Lung (tissue), 12 donors: ENCODE measurements around the gene DISC1. TPM values are rescaled to one million over a fixed set of nuclear protein-coding genes. Genes with fewer than 3 reads are reported as not detected.

Source experiments
- ATAC-seq: fragments of 200-7000 bp; cut with Tn5 transposase; one replicate; pipeline ENCODE4 v1.9.1; 2020; ENCODE audit warnings: moderate number of reproducible peaks; ENCODE audit not compliant: insufficient read depth, low FRiP score
- DNase-seq, 3 donors: peaks; one replicate each; pipeline ENCODE4 v3.0.0-alpha.2; 2013 to 2017
- H3K27ac ChIP-seq, 2 donors: one replicate each; pipeline ENCODE4 v1.5.1; 2013; ENCODE audit warnings: mild to moderate bottlenecking in 2 of 2, moderate library complexity in 2 of 2, control low read depth in 1 of 2, inconsistent platforms in 1 of 2, low read depth in 1 of 2, low read length in 1 of 2
- H3K27me3 ChIP-seq, 3 donors: one replicate each; pipeline ENCODE4 v1.5.1; 2013; ENCODE audit warnings: low read length in 2 of 3; ENCODE audit not compliant: control insufficient read depth in 3 of 3, insufficient read depth in 3 of 3
- H3K36me3 ChIP-seq, 4 donors: one replicate each; pipeline ENCODE4 v1.5.1; 2013; ENCODE audit warnings: low read length in 4 of 4, mild to moderate bottlenecking in 1 of 4, moderate library complexity in 1 of 4; ENCODE audit not compliant: control insufficient read depth in 4 of 4, insufficient read depth in 4 of 4
- H3K4me1 ChIP-seq, 5 donors: one replicate each; pipeline ENCODE4 v1.5.1; 2013; ENCODE audit warnings: low read length in 5 of 5, mild to moderate bottlenecking in 2 of 5, moderate library complexity in 1 of 5; ENCODE audit not compliant: control insufficient read depth in 5 of 5, insufficient read depth in 5 of 5
- H3K4me3 ChIP-seq: one replicate; pipeline ENCODE4 v1.5.1; 2013; ENCODE audit warnings: mild to moderate bottlenecking, control low read depth, moderate library complexity
- H3K9ac ChIP-seq, 2 donors: one replicate each; pipeline ENCODE4 v1.5.1; 2013; ENCODE audit warnings: low read length in 2 of 2, control low read depth in 1 of 2; ENCODE audit not compliant: insufficient read depth in 1 of 2
- H3K9me3 ChIP-seq, 4 donors: one replicate each; pipeline ENCODE4 v1.5.1; 2013; ENCODE audit warnings: low read length in 3 of 4, mild to moderate bottlenecking in 1 of 4, moderate library complexity in 1 of 4; ENCODE audit not compliant: control insufficient read depth in 4 of 4, insufficient read depth in 3 of 4
- CTCF ChIP-seq: IDR thresholded peaks from 2 replicates; pipeline ENCODE4 v1.5.1; 2012; ENCODE audit warnings: mild to moderate bottlenecking; ENCODE audit errors: control extremely low read depth, extremely low read depth
- WGBS, 2 donors: extraction: QIAGEN DNeasy Blood & Tissue Kit; methylation state at CpG; one replicate each; pipeline ENCODE4 v1.1.7; 2013; 5-methylcytosine and 5-hydroxymethylcytosine counted together
- polyA plus RNA-seq, 2 donors: library from polyadenylated mRNA; stranded (reverse); fragments of 200-250 nt; gene quantifications; one replicate each; pipeline ENCODE4 v1.2.1, GENCODE V29; 2013
- total RNA-seq, 2 donors: library from RNA; depleted of rRNA in 1 of 2; stranded (reverse); fragments of >200 nt in 1 of 2; gene quantifications; one replicate each; pipeline ENCODE4 v1.2.1, GENCODE V29; 2014 to 2021
- donor health status: control.
- donor health status: control.
- donor health status: Bipolar disorder and iron deficiency.
- donor health status: healthy.
- donor health status: DM: yes; HTN: yes; CAD: no.

The DISC1 gene
- total and polyA plus RNA-seq, 4 donors = 0.98 to 32.9 (median 6.1) TPM

- H3K36me3 ChIP-seq = no peaks in the 10 kb centered on the region
- DNase-seq = peak in 2 of 3 donors; percentile 72 to 77
- H3K27me3 ChIP-seq = no peaks in the 10 kb centered on the region
- no peak overlapping the region for H3K27ac ChIP-seq
- TF ChIP-seq CTCF = no peak
- H3K9ac ChIP-seq = no peak overlapping the region
- no peaks in the 10 kb centered on the region for H3K9me3 ChIP-seq
- WGBS, 2 donors = 72 to 85% methylated on average over 3 of the region's 3 CpGs
- peaks cover 0 to 40% (median 13%) of the 10 kb centered on the region in 5 donors for H3K4me1 ChIP-seq
- no peak for ATAC-seq
- no peak overlapping the region for H3K4me3 ChIP-seq
These were observed 194.7 kb downstream of the DISC1 start for GRCh38 chr1:231821281-231821680.

- ATAC-seq (no peak), DNase-seq (no peak)
- Histone ChIP-seq H3K4me3 (no peak overlapping the region), H3K36me3 (no peaks in the 10 kb centered on the region), H3K9me3 (no peaks in the 10 kb centered on the region), H3K27me3 (no peaks in the 10 kb centered on the region), H3K4me1 (peaks cover 0 to 40% (median 13%) of the 10 kb centered on the region in 5 donors), H3K9ac (no peak overlapping the region), H3K27ac (no peak overlapping the region)
- WGBS, 2 donors = 94 to 96% methylated on average over 6 of the region's 6 CpGs
- TF ChIP-seq CTCF = no peak
These were observed 195.5 kb downstream of the DISC1 start for GRCh38 chr1:231822041-231822440.

- H3K27ac ChIP-seq = no peak overlapping the region
- no peak for ATAC-seq
- WGBS, 2 donors = 99 to 100% methylated on average over 1 of the region's 1 CpG
- TF ChIP-seq CTCF = no peak
- no peaks in the 10 kb centered on the region for H3K36me3 ChIP-seq
- no peaks in the 10 kb centered on the region for H3K9me3 ChIP-seq
- no peak overlapping the region for H3K9ac ChIP-seq
- no peaks in the 10 kb centered on the region for H3K27me3 ChIP-seq
- no peak for DNase-seq
- H3K4me1 ChIP-seq = peaks cover 0 to 27% (median 7%) of the 10 kb centered on the region in 5 donors
- no peak overlapping the region for H3K4me3 ChIP-seq
These were observed 200.0 kb downstream of the DISC1 start for GRCh38 chr1:231826566-231826965.
